Fibroblast of the aortic adventitia (primary cell): ENCODE data around the gene CCDC188. TPM values are rescaled to one million over a fixed set of nuclear protein-coding genes. Genes with fewer than 3 reads are reported as not detected.

Experiments used
- DNase-seq: peaks from one replicate; pipeline ENCODE4 v3.0.0-alpha.2; 2010; ENCODE audit warnings: low read depth
- H3K4me3 ChIP-seq: 2 replicates; pipeline ENCODE4 v1.5.1; 2011; ENCODE audit warnings: low read depth, mild to moderate bottlenecking, control low read depth, low read length, moderate library complexity
- total RNA-seq: library from RNA; depleted of rRNA; stranded (reverse); fragments of >200 nt; gene quantifications from 2 replicates; pipeline ENCODE4 v1.2.3, GENCODE V29; 2012; ENCODE audit warnings: low replicate concordance
- TF ChIP-seq, protein P1 (sequence below): IDR thresholded peaks from 2 replicates; pipeline ENCODE4 v1.5.1; 2011; ENCODE audit warnings: mild to moderate bottlenecking, low read length, control low read depth, inconsistent platforms; ENCODE audit not compliant: insufficient read depth

The CCDC188 gene
- total RNA-seq, 1 donor: 0.45 TPM

DNA sequence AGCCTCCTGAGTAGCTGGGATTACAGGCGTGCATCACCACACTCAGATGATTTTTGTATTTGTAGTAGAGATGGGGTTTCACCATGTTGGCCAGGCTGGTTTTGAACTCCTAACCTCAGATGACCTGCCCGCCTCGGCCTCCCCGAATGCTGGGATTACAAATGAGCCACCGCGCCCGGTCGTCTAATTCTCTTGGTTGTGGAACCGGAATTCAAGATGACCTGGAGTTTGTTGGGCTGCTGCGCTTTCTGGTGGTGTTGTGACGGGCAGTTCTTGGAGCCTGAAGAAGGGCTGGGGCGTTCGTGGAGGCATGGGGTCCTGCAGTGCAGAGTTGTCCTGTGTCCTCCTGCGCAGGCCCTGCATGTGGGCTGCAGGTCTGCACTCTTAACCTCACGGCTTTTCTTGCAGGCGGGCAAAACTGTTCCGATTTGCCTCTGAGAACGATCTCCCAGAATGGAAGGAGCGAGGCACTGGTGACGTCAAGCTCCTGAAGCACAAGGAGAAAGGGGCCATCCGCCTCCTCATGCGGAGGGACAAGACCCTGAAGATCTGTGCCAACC lies 28.9 kb downstream of the CCDC188 start:
- no peak overlapping the region for H3K4me3 ChIP-seq
- TF ChIP-seq, protein P1, sequence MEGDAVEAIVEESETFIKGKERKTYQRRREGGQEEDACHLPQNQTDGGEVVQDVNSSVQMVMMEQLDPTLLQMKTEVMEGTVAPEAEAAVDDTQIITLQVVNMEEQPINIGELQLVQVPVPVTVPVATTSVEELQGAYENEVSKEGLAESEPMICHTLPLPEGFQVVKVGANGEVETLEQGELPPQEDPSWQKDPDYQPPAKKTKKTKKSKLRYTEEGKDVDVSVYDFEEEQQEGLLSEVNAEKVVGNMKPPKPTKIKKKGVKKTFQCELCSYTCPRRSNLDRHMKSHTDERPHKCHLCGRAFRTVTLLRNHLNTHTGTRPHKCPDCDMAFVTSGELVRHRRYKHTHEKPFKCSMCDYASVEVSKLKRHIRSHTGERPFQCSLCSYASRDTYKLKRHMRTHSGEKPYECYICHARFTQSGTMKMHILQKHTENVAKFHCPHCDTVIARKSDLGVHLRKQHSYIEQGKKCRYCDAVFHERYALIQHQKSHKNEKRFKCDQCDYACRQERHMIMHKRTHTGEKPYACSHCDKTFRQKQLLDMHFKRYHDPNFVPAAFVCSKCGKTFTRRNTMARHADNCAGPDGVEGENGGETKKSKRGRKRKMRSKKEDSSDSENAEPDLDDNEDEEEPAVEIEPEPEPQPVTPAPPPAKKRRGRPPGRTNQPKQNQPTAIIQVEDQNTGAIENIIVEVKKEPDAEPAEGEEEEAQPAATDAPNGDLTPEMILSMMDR: no peak
- no peak for DNase-seq

DNA sequence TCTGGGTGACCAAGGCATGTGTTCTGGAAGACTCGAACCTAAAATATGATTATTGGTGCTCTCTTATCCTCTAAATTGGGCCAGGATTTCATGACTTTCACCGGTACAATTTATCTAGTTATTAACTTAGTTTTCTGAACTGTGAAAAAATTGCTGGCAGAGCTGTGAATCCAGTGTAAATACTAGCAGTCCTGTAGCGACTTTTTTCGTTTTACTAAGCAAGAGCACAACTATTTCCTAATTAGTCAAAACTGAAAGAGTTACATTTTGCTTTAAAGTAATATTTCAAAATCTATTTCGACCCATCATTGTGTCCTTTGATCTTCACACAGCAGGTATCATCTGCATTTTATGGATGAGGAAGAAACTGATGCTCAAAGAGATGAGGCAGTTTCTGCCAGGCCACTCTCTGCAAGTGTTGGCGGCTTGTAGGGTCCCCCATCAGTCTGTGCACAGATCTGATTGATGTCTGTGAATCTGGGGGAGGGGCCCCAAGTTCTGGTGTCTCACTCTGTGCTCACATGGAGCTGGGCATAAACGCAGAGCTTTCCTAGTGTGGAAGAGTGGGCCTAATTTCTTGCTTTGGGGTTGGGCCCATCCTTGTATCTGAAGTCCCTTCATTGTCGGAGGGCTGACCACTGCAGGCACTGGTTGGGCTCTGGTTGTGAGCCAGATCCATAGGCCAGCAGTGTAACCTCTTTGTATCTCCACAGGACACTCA lies 32.4 kb downstream of the CCDC188 start:
- DNase-seq: no peak

DNA sequence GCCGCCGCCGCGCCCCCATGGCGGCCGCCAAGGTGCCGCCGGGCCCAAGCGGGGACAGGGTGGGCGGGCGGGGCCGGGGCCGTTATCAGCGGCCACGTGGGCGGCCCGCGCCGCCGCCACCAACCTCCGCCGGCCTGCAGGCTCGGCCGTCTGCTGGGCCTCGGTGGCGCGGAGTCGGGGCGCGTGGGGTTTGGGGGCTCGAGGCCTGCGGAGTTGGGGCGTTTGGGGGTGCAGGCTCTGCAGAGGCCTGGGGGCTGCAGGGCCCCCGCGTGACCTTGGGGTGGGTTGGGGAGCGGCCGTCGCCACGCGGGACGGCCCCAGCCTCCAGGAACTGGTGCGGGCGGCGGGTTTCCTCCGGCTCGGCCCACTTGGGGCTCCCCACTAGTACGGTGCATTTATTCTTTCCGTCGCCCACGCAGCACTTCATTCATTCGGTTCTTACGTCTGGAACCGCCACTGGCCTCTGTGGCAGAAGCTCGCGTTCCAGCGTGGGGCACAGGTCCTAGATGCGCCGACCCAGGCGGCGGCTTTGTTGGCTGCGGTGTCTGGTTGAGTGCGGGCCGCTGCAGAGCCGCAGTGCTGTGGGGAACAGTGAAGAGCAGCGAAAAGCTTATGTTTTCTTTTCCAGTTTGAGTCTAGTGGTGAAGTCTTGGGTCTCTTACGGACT lies 33.1 kb downstream of the CCDC188 start:
- H3K4me3 ChIP-seq: peak overlapping the region; percentile 71
- DNase-seq: peak; percentile 14
- TF ChIP-seq, protein P1: no peak

More for the DNA sequence above, 32.4 kb downstream of the CCDC188 start:
- peak overlapping the region; percentile 71 for H3K4me3 ChIP-seq
- TF ChIP-seq, protein P1: no peak

DNA sequence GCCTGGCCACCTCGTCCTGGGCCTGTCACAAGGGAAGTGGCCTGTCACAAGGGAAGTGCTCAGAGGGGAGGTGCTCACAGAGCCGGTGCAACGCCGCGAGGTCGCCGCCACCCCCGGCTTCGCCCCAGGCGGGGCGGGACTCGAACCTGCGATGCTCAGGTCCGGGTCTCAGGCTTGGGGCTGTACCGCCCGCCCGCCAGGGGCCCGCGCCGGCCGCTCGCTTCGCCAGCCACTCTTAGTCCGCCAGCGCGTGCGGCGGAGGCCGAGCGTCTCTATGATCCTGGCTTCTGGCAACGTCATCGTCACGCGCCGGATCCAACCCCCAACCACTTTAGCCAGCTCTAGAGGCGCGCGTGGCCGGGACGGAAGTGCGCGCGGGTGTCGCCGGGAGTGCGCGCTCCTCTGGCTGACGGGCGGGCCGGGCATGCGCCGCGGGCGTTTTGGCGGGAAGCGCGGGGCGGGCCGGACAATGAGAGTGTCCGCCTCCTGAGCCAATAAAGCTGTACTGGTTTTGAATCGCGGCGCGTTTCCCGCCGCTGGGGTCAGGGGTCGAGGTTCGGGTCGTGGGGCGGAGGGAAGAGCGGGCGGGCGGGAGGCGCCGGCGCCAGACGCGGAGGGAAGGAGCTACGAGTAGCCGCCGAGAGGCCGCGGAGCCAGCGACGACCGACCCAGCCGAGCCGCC lies 33.8 kb downstream of the CCDC188 start, which contains the start of gene TRMT2A:
Gene TRMT2A, minus strand, starts transcription at position 276 of the 682 bp plus-strand sequence. CDS start 320 bp downstream, outside the sequence.
- peak; percentile 98 for DNase-seq
- peak within 1 kb of the TSS; percentile 98 for H3K4me3 ChIP-seq
- TF ChIP-seq, protein P1: no peak

DNA sequence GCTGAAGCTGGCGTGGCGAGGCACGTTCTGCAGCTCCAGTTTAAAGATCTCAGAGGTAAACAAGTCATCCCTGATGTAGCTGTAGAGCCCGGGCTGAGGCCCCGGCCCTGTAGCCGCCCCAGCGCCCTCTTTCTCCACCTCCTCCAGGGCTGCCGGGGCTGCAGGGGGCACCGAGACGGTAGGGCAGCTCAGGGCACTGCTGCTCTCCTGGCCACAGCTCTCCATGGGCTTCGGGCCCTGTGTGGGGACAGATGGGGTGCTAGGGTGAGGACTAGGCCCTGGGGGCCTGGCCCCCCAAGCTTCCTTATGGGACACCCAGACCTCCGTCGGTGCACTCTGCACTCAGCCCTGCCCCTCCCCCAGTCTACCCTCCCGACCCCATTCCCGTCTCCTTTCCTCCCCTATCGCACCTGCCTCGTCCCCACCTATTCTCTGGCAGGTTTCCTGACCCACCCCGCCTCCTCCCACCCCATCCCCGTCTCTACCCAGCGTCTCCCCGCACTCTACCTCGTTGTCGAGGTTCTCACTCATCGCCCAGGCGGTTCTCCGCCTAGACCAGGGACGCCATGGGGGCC lies 34.4 kb downstream of the CCDC188 start:
- no peak for DNase-seq
- peak overlapping the region; percentile 98 for H3K4me3 ChIP-seq
- TF ChIP-seq, protein P1: no peak

DNA sequence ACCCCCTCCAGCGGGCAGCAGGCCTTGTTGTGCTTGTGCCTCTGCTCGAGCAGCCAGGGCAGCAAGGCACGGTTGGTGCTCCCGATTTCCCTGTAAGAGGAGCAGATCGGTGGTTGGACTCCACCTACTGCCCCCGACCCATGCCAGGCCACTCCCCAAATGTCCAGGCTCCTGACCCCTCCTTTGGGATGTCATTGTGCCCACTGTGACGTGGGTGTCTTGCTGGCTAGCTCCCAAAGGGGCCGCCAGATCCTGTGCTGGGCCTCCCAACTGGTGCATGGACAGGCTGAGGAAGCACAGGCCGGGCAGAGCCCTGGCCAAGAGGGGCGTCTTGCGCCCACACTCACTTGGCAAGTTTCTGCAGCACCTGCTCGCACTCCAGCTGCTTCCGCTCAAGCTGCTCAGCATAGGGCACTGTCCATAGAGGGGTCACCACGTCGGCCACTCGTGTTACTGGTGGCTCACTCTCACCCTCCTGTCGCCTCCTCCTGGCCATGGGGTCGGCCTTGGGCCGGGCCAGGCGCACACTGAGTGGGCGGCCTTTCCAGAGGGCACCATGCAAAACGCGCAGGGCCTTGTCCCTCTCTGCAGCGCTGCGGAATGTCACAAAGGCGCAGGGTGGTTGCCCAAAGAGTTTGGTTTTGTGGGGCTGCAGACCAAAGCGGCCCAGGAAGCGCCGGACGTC lies 35.0 kb downstream of the CCDC188 start, which contains the start of gene RANBP1:
Gene RANBP1, plus strand, starts transcription at position 414 of the 685 bp plus-strand sequence. Its CDS starts 81 bp downstream, at position 495.
- TF ChIP-seq, protein P1: no peak
- DNase-seq: no peak
- H3K4me3 ChIP-seq: peak within 1 kb of the TSS; percentile 98
